ENCODE data around the gene UBE2D2. TPM values are rescaled to one million over a fixed set of nuclear protein-coding genes. Genes with fewer than 3 reads are reported as not detected.

Gene UBE2D2
- total and polyA plus RNA-seq, 2 of the 13 experiments (the other 11 are each of a cell fraction or from before 2014, with no cell fraction given), result 79.1 to 109 TPM

DNA sequence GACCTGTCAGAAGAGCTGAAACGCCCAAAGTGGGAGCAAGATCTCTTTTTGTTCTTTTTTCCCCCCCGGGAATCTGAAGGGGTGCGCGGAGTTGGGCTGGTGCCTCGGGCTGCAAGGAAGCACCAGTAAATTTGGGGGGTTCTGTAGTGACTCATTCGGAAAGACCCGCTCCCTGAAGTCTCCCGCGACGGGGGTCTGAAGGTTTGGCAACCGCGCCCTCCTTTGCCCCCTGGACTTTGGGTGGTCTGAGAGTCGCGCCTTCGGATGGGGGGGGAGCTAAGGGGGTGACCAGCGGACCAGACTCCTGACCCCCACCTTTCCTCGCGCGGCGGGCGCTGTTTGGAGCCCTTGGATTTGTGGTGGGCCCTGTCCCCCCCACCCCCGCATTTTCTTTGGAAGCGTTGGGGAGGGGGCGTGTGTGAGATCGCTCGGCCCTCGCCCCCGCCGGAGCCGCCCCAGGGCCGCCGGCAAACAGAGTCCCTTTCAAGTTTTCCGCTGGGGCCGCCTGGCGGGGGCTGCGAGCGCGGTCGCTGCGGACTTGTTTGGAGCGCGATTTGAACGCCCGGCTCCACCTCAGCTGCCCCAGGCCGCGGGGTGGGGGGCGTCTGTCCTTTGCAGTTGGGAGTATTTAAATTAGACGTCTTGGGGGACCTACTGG lies 89.0 kb downstream of the UBE2D2 start (continued):
- TF ChIP-seq ZZZ3 (CRISPR knock-in tag; IDR thresholded peaks at IDR 0.05; ENCODE audit: borderline replicate concordance), result no peak
- no peak for TF ChIP-seq ZNF761 (CRISPR knock-in tag; conservative IDR thresholded peaks at IDR 0.05)
- no peak for TF ChIP-seq MED13 (CRISPR knock-in tag; IDR thresholded peaks at IDR 0.05)
- no peak for TF ChIP-seq MZF1 (CRISPR knock-in tag; IDR thresholded peaks at IDR 0.05; ENCODE audit: borderline replicate concordance)
- no peak for TF ChIP-seq ZNF580 (CRISPR knock-in tag; IDR thresholded peaks at IDR 0.05; ENCODE audit: borderline replicate concordance, low read depth)
- no peak for TF ChIP-seq ZNF788 (CRISPR knock-in tag; IDR thresholded peaks at IDR 0.05; ENCODE audit: borderline replicate concordance)
- no peak for TF ChIP-seq ZNF672 (CRISPR knock-in tag; IDR thresholded peaks at IDR 0.05)
- TF ChIP-seq, protein P1, sequence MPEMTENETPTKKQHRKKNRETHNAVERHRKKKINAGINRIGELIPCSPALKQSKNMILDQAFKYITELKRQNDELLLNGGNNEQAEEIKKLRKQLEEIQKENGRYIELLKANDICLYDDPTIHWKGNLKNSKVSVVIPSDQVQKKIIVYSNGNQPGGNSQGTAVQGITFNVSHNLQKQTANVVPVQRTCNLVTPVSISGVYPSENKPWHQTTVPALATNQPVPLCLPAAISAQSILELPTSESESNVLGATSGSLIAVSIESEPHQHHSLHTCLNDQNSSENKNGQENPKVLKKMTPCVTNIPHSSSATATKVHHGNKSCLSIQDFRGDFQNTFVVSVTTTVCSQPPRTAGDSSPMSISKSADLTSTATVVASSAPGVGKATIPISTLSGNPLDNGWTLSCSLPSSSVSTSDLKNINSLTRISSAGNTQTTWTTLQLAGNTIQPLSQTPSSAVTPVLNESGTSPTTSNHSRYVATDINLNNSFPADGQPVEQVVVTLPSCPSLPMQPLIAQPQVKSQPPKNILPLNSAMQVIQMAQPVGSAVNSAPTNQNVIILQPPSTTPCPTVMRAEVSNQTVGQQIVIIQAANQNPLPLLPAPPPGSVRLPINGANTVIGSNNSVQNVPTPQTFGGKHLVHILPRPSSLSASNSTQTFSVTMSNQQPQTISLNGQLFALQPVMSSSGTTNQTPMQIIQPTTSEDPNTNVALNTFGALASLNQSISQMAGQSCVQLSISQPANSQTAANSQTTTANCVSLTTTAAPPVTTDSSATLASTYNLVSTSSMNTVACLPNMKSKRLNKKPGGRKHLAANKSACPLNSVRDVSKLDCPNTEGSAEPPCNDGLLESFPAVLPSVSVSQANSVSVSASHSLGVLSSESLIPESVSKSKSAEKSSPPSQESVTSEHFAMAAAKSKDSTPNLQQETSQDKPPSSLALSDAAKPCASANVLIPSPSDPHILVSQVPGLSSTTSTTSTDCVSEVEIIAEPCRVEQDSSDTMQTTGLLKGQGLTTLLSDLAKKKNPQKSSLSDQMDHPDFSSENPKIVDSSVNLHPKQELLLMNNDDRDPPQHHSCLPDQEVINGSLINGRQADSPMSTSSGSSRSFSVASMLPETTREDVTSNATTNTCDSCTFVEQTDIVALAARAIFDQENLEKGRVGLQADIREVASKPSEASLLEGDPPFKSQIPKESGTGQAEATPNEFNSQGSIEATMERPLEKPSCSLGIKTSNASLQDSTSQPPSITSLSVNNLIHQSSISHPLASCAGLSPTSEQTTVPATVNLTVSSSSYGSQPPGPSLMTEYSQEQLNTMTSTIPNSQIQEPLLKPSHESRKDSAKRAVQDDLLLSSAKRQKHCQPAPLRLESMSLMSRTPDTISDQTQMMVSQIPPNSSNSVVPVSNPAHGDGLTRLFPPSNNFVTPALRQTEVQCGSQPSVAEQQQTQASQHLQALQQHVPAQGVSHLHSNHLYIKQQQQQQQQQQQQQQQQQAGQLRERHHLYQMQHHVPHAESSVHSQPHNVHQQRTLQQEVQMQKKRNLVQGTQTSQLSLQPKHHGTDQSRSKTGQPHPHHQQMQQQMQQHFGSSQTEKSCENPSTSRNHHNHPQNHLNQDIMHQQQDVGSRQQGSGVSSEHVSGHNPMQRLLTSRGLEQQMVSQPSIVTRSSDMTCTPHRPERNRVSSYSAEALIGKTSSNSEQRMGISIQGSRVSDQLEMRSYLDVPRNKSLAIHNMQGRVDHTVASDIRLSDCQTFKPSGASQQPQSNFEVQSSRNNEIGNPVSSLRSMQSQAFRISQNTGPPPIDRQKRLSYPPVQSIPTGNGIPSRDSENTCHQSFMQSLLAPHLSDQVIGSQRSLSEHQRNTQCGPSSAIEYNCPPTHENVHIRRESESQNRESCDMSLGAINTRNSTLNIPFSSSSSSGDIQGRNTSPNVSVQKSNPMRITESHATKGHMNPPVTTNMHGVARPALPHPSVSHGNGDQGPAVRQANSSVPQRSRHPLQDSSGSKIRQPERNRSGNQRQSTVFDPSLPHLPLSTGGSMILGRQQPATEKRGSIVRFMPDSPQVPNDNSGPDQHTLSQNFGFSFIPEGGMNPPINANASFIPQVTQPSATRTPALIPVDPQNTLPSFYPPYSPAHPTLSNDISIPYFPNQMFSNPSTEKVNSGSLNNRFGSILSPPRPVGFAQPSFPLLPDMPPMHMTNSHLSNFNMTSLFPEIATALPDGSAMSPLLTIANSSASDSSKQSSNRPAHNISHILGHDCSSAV (CRISPR knock-in tag; IDR thresholded peaks at IDR 0.05; ENCODE audit: borderline replicate concordance), result no peak
- TF ChIP-seq SP1 (IDR thresholded peaks at IDR 0.05), result no peak
- no peak for TF ChIP-seq SP1 (CRISPR knock-in tag; IDR thresholded peaks at IDR 0.05)
- TF ChIP-seq ZNF292 (CRISPR knock-in tag; IDR thresholded peaks at IDR 0.05; ENCODE audit: borderline replicate concordance, low read depth), result no peak
- TF ChIP-seq ZNF30 (CRISPR knock-in tag; IDR thresholded peaks at IDR 0.05), result no peak
- TF ChIP-seq AHR (CRISPR knock-in tag; IDR thresholded peaks at IDR 0.05), result no peak
- TF ChIP-seq, protein P2, sequence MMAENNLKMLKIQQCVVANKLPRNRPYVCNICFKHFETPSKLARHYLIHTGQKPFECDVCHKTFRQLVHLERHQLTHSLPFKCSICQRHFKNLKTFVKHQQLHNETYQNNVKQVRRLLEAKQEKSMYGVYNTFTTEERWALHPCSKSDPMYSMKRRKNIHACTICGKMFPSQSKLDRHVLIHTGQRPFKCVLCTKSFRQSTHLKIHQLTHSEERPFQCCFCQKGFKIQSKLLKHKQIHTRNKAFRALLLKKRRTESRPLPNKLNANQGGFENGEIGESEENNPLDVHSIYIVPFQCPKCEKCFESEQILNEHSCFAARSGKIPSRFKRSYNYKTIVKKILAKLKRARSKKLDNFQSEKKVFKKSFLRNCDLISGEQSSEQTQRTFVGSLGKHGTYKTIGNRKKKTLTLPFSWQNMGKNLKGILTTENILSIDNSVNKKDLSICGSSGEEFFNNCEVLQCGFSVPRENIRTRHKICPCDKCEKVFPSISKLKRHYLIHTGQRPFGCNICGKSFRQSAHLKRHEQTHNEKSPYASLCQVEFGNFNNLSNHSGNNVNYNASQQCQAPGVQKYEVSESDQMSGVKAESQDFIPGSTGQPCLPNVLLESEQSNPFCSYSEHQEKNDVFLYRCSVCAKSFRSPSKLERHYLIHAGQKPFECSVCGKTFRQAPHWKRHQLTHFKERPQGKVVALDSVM (CRISPR knock-in tag; IDR thresholded peaks at IDR 0.05), result no peak
- TF ChIP-seq, protein P3, sequence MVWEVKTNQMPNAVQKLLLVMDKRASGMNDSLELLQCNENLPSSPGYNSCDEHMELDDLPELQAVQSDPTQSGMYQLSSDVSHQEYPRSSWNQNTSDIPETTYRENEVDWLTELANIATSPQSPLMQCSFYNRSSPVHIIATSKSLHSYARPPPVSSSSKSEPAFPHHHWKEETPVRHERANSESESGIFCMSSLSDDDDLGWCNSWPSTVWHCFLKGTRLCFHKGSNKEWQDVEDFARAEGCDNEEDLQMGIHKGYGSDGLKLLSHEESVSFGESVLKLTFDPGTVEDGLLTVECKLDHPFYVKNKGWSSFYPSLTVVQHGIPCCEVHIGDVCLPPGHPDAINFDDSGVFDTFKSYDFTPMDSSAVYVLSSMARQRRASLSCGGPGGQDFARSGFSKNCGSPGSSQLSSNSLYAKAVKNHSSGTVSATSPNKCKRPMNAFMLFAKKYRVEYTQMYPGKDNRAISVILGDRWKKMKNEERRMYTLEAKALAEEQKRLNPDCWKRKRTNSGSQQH (CRISPR knock-in tag; IDR thresholded peaks at IDR 0.05; ENCODE audit: low read depth), result no peak
- TF ChIP-seq ZNF577 (CRISPR knock-in tag; IDR thresholded peaks at IDR 0.05; ENCODE audit: borderline replicate concordance, low read depth), result no peak
- no peak for TF ChIP-seq CERS6 (CRISPR knock-in tag; IDR thresholded peaks at IDR 0.05)
